ENCODE measurements around the gene ERFL. TPM values are rescaled to one million over a fixed set of nuclear protein-coding genes. Genes with fewer than 3 reads are reported as not detected.

ERFL gene
- total RNA-seq, 1 donor from 2014 or later, result not detected

- H3K36me3 ChIP-seq (ENCODE audit: control insufficient read depth, insufficient read depth, low read length), result no peaks in the 10 kb centered on the region
- peak overlapping the region; percentile 61 for H3K4me3 ChIP-seq (ENCODE audit: low read depth, low read length)
- DNase-seq (ENCODE audit: low read depth), result no peak
- TF ChIP-seq, protein P1, sequence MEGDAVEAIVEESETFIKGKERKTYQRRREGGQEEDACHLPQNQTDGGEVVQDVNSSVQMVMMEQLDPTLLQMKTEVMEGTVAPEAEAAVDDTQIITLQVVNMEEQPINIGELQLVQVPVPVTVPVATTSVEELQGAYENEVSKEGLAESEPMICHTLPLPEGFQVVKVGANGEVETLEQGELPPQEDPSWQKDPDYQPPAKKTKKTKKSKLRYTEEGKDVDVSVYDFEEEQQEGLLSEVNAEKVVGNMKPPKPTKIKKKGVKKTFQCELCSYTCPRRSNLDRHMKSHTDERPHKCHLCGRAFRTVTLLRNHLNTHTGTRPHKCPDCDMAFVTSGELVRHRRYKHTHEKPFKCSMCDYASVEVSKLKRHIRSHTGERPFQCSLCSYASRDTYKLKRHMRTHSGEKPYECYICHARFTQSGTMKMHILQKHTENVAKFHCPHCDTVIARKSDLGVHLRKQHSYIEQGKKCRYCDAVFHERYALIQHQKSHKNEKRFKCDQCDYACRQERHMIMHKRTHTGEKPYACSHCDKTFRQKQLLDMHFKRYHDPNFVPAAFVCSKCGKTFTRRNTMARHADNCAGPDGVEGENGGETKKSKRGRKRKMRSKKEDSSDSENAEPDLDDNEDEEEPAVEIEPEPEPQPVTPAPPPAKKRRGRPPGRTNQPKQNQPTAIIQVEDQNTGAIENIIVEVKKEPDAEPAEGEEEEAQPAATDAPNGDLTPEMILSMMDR (IDR thresholded peaks at IDR 0.05; ENCODE audit: insufficient read depth, low read length, poor library complexity, severe bottlenecking), result no peak
- H3K27me3 ChIP-seq (ENCODE audit: control insufficient read depth, insufficient read depth, low read length), result no peaks in the 10 kb centered on the region
Observed at GRCh38 chr19:41958367-41959055, 30.3 kb upstream of the ERFL start.

DNA sequence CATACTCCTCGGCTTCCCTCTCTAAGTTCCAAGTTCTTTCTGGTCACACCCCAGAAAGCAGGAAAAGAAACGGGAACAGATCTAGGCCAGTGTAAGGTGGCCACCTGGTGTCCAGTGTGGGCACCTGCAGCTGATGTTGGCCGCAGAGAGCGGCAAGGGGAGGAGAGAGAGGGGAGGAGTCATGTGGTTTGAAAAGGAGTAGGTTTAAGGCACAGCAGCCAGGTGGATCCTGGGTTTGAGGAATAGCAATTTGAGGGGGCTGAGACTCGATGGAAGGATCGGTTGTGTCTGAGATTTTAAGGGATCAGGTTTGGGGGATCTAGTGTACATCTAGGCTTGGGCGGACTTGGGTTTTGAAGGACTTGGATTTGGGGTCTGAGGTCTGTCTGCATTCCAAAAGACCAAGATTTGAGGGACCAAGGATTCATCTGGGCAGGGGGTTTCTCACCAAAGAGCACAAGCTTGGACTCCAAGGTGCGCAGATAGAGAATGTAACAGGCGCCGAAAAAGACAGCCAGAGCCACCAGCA, 29.7 kb upstream of the ERFL start:
- DNase-seq (ENCODE audit: low read depth), result peak; percentile 60
- Histone ChIP-seq H3K4me3 (ENCODE audit: low read depth, low read length) (peak overlapping the region; percentile 61), H3K36me3 (ENCODE audit: control insufficient read depth, insufficient read depth, low read length) (no peaks in the 10 kb centered on the region), H3K27me3 (ENCODE audit: control insufficient read depth, insufficient read depth, low read length) (no peaks in the 10 kb centered on the region)
- TF ChIP-seq, protein P1 (IDR thresholded peaks at IDR 0.05; ENCODE audit: insufficient read depth, low read length, poor library complexity, severe bottlenecking), result peak; percentile 92

GRCh38 chr19:41957161-41957837, 29.1 kb upstream of the ERFL start:
- H3K4me3 ChIP-seq (ENCODE audit: low read depth, low read length), result no peak overlapping the region
- H3K36me3 ChIP-seq (ENCODE audit: control insufficient read depth, insufficient read depth, low read length), result no peaks in the 10 kb centered on the region
- no peaks in the 10 kb centered on the region for H3K27me3 ChIP-seq (ENCODE audit: control insufficient read depth, insufficient read depth, low read length)
- TF ChIP-seq, protein P1 (IDR thresholded peaks at IDR 0.05; ENCODE audit: insufficient read depth, low read length, poor library complexity, severe bottlenecking), result no peak
- DNase-seq (ENCODE audit: low read depth), result no peak

- TF ChIP-seq, protein P1 (IDR thresholded peaks at IDR 0.05; ENCODE audit: insufficient read depth, low read length, poor library complexity, severe bottlenecking), result no peak
- no peaks in the 10 kb centered on the region for H3K27me3 ChIP-seq (ENCODE audit: control insufficient read depth, insufficient read depth, low read length)
- H3K4me3 ChIP-seq (ENCODE audit: low read depth, low read length), result no peak overlapping the region
- H3K36me3 ChIP-seq (ENCODE audit: control insufficient read depth, insufficient read depth, low read length), result no peaks in the 10 kb centered on the region
- no peak for DNase-seq (ENCODE audit: low read depth)
Observed at GRCh38 chr19:41956621-41957020, 28.4 kb upstream of the ERFL start.

DNA sequence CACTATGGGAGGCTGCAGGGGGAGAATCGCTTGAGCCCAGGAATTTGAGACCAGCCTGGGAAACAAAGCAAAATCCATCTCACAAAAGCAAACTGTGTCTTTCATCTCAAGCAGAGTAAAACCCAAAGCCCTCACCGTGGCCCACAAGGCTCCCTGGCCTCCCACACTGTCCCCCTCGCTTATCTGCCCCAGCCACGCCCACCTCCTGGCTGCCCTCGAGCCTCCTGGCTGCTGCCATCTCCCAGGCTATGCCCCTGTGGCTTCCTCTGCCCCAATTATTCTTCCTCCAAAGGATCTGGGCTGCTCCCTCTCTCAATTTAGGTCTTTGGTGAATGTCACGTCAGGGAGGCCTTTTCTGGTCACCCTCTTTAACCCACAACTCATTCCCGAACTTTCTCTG, 27.3 kb upstream of the ERFL start:
- Histone ChIP-seq H3K27me3 (ENCODE audit: control insufficient read depth, insufficient read depth, low read length) (no peaks in the 10 kb centered on the region), H3K36me3 (ENCODE audit: control insufficient read depth, insufficient read depth, low read length) (no peaks in the 10 kb centered on the region), H3K4me3 (ENCODE audit: low read depth, low read length) (no peak overlapping the region)
- TF ChIP-seq, protein P1 (IDR thresholded peaks at IDR 0.05; ENCODE audit: insufficient read depth, low read length, poor library complexity, severe bottlenecking), result no peak
- DNase-seq (ENCODE audit: low read depth), result no peak
